Measurements from ENCODE around the gene HOXC10. TPM values are rescaled to one million over a fixed set of nuclear protein-coding genes. Genes with fewer than 3 reads are reported as not detected.

HOXC10 gene
- total RNA-seq, 1 donor from 2014 or later = not detected

DNA sequence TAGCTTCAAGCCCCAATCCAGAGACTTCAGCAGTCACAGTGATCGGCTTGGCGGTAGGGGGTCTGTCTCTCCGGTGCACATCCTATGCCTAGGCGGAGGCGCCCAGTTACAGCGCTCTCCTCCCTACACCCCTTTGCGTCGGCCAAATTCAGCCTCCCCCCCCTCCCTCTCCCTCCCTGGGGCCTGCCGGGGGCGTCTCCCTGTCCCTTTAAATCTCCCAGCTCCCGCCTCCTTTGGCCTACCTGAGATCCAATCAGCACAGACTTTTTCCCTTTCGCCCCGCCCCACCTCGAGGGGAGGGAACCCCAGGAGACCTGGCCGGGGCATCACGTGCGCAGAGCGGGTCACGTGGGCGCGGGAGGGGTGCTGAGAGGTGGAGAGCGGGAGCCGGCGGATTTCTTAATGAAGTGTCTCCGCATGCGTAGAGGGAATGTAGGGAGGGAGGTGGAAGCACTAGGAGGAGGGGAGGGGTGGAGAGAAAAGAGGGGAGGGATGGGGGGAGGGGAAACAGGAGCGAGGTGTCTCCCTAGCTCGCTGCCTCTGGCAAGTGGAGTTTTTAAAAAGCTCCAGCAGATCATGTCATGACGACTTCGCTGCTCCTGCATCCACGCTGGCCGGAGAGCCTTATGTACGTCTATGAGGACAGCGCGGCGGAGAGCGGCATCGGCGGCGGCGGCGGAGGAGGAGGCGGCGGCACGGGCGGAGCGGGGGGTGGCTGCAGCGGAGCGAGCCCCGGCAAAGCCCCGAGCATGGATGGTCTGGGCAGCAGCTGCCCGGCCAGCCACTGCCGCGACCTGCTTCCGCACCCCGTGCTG, 46.4 kb upstream of the HOXC10 start, which contains the start of gene HOXC13:
HOXC13 (plus strand) TSS at position 506 of the 815 bp plus-strand sequence; CDS start at position 582, 76 bp downstream.
- TF ChIP-seq CTCF (IDR thresholded peaks at IDR 0.05) = no peak
- CTCF ChIA-PET = no interaction called here
- Mint-ChIP-seq H3K4me1 (peaks cover 9% of the 10 kb centered on the region), H3K36me3 (ENCODE audit: low read depth) (no peaks in the 10 kb centered on the region), H3K4me3 (no peak within 1 kb of the TSS), H3K27me3 (peaks cover 75% of the 10 kb centered on the region), H3K27ac (no peak within 1 kb of the TSS), H3K9me3 (no peaks in the 10 kb centered on the region)
- DNase-seq = no peak
- intact Hi-C loops (cut with micrococcal nuclease) = loop anchor here (5.0 kb wide), 1 partner anchor 34 kb away; the partner anchor contains the start of genes HOTAIR and HOXC11
- ATAC-seq (ENCODE audit: low read depth) = no peak
- POLR2A ChIA-PET = no interaction called here

DNA sequence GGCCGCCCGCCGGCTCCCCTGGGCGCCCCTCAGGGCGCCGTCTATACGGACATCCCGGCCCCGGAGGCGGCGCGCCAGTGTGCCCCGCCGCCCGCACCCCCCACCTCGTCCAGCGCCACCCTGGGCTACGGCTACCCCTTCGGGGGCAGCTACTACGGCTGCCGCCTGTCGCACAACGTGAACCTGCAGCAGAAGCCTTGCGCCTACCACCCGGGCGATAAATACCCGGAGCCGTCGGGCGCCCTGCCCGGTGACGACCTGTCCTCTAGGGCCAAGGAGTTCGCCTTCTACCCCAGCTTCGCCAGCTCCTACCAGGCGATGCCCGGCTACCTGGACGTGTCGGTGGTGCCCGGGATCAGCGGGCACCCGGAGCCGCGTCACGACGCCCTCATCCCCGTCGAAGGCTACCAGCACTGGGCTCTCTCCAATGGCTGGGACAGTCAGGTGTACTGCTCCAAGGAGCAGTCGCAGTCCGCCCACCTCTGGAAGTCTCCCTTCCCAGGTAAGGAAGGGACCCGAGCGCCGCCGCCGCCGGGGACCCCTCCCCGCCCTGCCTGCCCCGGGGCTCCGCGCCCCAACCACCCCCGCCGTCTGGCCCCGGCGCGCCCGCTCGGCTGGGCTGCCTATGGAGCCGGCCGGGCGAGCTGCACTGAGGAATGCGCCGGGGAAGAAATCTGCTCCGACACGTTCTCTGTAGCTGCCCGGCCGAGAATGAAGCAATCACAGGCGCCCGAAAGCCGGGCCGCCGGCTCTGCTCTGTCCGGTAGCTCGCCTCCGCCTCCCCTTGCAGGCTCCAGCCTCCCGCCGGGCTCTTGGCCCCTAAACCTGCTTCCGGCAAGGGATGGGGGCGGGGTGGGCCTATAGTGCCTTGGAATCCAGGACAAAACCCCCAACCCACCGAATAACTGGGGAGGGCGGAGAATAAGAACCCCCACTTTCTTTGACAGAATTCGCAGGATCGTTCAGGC, 45.5 kb upstream of the HOXC10 start:
- no peak overlapping the region for H3K27ac Mint-ChIP-seq
- intact Hi-C loops (cut with micrococcal nuclease) = loop anchor here (5.0 kb wide), 1 partner anchor 33 kb away; the partner anchor contains the start of genes HOTAIR and HOXC11
- no peaks in the 10 kb centered on the region for H3K9me3 Mint-ChIP-seq
- DNase-seq (no peak), ATAC-seq (ENCODE audit: low read depth) (no peak)
- ChIA-PET POLR2A (no interaction called here), CTCF (interaction anchor here (0.8 kb wide), 1 partner anchor 49 kb away, joined by 3 read pairs; no protein-coding TSS in a partner anchor)
- peaks cover 9% of the 10 kb centered on the region for H3K4me1 Mint-ChIP-seq
- H3K4me3 Mint-ChIP-seq = no peak overlapping the region
- peaks cover 75% of the 10 kb centered on the region for H3K27me3 Mint-ChIP-seq
- no peak for TF ChIP-seq CTCF (IDR thresholded peaks at IDR 0.05)
- no peaks in the 10 kb centered on the region for H3K36me3 Mint-ChIP-seq (ENCODE audit: low read depth)

DNA sequence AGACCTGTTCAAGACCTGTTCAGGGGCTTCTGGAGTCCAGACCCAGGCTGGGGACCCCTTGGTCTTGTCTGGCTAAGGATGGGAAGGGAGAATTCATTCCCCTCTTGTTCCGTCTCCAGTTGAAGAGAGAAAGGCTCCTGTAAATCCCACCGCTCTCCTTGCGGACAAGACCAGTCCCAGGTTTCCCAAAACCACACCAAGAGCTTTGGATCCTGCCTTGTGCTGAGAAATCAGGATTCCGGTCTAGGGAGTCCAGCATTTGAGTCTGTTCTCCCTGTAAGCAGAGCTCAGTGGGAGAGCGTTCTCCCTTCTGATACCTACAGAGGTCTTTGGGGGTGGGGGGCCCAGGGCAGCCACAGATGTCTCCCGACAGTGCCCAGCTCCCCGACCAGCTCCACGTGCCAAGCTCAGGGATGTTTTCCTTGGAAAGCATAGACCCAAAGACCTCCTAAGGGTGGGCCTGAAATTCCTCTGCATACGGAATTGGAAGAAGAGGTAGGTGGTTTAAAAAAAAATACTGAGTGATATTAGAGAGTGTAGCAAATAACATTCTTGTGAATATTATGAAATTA, 44.4 kb upstream of the HOXC10 start:
- Mint-ChIP-seq H3K36me3 (ENCODE audit: low read depth) (no peaks in the 10 kb centered on the region), H3K9me3 (no peaks in the 10 kb centered on the region), H3K4me3 (no peak overlapping the region), H3K27ac (no peak overlapping the region), H3K4me1 (peaks cover 5% of the 10 kb centered on the region), H3K27me3 (peaks cover 76% of the 10 kb centered on the region)
- CTCF ChIA-PET = interaction anchor here (0.8 kb wide), 1 partner anchor 48 kb away, joined by 3 read pairs; no protein-coding TSS in a partner anchor
- intact Hi-C loops (cut with micrococcal nuclease) = no loop called here
- TF ChIP-seq CTCF (IDR thresholded peaks at IDR 0.05) = no peak
- no peak for ATAC-seq (ENCODE audit: low read depth)
- POLR2A ChIA-PET = no interaction called here
- no peak for DNase-seq

- DNase-seq (no peak), ATAC-seq (ENCODE audit: low read depth) (no peak)
- H3K4me1 Mint-ChIP-seq = no peaks in the 10 kb centered on the region
- H3K27me3 Mint-ChIP-seq = peaks cover 76% of the 10 kb centered on the region
- no peak overlapping the region for H3K27ac Mint-ChIP-seq
- intact Hi-C loops (cut with micrococcal nuclease) = no loop called here
- H3K9me3 Mint-ChIP-seq = no peaks in the 10 kb centered on the region
- no peak overlapping the region for H3K4me3 Mint-ChIP-seq
- CTCF ChIA-PET = no interaction called here
- no peaks in the 10 kb centered on the region for H3K36me3 Mint-ChIP-seq (ENCODE audit: low read depth)
- no peak for TF ChIP-seq CTCF (IDR thresholded peaks at IDR 0.05)
- POLR2A ChIA-PET = no interaction called here
Measured at GRCh38 chr12:53941187-53941586, 43.8 kb upstream of the HOXC10 start.
